Fibroblast of pulmonary artery (primary cell): ENCODE results near the gene NXPH3.
A peak's percentile ranks its signal among the peaks of the same experiment; 100 is the strongest.
"Not testable (repeated sequence)": the region's sequence is repeated elsewhere in the genome, so short reads cannot be mapped to it uniquely, and the experiment has no call there.

ENCODE experiments used
- DNase-seq: peaks from one replicate; pipeline ENCODE4 v3.0.0-alpha.2; 2010; ENCODE audit warnings: low read depth
- H3K4me3 ChIP-seq: replicated peaks from 2 replicates; pipeline ENCODE4 v1.5.1; 2011; ENCODE audit warnings: low read depth, mild to moderate bottlenecking, control low read depth, low read length, moderate library complexity
- TF ChIP-seq, protein P1 (sequence below): IDR thresholded peaks from 2 replicates; pipeline ENCODE4 v1.5.1; 2011; ENCODE audit warnings: mild to moderate bottlenecking, control low read depth, low read length, inconsistent platforms; ENCODE audit errors: missing control alignments

Gene NXPH3

DNA sequence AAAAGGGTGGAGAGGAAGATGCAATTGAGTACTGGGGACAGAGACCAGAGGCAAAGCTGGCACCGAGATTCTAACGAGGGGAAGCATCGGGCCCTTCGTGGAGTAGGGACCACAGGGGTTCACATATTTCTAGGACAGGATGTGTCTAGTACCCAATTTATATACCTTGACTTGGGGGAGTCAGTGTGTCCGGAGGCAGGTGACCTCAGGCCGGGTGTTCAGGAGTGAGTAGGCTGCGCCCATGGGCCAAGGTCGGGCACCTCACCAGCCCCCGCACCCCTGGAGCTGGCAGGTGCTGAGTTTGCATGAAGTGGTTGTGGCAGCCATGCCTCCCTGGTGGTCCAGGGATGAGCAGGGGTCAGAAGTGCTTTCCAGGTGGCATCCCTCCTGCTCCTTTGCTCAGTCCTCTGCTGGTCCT, 8.6 kb upstream of the NXPH3 start:
- TF ChIP-seq, protein P1, sequence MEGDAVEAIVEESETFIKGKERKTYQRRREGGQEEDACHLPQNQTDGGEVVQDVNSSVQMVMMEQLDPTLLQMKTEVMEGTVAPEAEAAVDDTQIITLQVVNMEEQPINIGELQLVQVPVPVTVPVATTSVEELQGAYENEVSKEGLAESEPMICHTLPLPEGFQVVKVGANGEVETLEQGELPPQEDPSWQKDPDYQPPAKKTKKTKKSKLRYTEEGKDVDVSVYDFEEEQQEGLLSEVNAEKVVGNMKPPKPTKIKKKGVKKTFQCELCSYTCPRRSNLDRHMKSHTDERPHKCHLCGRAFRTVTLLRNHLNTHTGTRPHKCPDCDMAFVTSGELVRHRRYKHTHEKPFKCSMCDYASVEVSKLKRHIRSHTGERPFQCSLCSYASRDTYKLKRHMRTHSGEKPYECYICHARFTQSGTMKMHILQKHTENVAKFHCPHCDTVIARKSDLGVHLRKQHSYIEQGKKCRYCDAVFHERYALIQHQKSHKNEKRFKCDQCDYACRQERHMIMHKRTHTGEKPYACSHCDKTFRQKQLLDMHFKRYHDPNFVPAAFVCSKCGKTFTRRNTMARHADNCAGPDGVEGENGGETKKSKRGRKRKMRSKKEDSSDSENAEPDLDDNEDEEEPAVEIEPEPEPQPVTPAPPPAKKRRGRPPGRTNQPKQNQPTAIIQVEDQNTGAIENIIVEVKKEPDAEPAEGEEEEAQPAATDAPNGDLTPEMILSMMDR, result no peak
- DNase-seq, result no peak
- no peak overlapping the region for H3K4me3 ChIP-seq

DNA sequence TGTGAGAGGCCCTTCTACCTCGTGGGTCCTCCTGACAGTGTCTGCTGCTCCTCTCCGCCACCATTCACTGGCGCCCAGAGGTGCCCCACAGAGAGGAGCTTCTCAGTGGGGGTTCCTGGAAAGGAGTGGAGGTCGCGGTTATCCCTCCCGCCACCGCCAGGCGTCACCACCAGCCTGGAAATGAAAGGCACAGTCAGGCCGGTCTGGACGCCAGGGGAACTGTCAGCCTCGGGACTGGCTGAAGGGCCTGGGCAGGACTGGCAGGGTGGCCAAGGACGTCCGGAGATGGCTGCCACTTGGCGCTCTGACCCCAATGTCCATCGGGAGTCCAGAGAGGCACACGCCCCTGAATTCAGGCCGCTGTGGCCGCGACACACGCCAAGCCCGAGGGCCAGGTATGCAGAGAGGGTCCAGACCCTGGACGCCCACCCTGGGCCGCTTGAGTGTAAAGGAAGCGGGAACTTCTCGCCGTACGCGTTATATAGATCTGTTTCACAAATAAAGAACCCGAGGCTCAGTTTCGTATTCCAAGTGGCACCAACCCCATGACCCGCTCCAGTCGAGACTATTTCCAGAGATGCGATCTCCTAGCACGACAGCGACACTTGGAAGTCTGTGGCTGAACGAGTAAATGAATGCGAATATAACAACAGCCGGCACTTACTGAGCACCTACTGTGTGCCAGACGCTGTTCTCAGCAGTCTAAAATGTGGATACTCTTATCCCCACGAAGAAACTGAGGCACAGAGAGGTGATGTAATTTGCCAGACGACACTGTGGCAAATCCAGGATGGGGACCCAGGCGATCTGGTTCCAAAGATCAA, 7.6 kb upstream of the NXPH3 start:
- TF ChIP-seq, protein P1, result peak; percentile 82
- H3K4me3 ChIP-seq, result peak overlapping the region; percentile 46
- DNase-seq, result peak; percentile 82

DNA sequence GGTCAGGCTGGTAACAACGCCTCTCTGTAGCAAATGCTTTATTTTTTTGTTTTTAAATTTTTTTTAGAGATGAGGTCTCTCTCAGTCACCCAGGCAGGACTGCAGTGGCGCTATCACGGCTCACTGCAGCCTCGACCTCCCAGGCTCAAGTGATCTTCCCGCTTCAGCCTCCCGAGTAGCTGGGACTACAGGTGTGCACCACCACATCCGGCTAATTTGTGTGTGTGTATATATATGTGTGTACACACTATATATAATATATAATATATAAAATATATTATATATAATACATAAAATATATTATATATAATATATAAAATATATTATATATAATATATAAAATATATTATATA, 7.0 kb upstream of the NXPH3 start:
- DNase-seq, H3K4me3 ChIP-seq: not testable (repeated sequence)

DNA sequence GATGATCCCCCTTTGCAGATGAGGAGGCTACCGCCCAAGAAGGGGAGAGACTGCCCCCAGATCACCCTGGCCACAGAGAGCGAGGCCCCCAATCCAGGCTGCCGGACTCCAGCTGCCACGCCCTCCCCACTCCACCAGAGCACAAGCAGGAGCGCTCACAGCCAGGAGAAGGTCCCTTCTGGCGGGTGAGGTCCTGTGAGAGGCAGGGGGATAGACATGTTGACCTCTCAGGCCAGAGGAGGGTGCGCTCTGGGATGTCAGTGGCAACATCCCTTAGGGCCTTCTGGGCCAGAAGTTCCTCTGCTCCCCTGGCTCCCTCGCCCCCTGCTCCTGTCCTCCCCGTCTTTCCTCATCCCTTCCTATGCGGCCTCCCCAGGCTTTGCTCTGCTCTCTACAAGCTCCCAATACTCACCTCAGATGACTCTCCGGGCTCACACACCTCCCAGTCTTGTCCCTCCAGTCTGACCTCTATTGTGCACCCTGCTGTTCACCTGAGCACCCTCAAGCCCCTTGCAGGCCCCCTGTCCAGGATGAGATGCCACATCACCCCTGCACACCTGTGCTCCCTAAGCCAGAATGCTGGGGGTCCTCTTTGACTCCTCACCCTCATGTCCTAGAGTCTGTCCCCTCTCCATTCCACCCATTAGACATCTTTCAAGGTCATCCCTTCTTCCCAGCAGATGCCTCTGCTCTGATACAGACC, 5.0 kb upstream of the NXPH3 start:
- TF ChIP-seq, protein P1, result no peak
- DNase-seq, result no peak
- no peak overlapping the region for H3K4me3 ChIP-seq

DNA sequence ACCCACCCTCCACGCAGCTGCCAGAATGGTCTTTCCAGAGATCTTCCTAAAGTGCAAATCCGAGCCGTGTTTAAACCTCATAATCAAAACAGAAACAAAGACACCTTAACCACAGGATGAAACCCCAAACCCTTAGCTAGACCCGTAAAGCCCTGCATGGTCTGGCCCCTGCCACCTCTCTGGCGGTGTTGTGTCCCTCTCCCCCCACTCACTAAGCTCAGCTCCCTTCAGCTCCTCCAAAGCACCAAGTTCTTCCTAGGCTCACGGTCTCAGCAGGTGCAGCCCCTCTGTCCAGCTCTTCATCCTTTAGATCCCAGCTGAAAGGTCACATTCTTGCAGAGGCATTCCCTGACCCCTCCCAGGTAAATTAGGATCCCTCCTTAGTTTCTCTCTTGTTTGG, 4.4 kb upstream of the NXPH3 start:
- no peak for DNase-seq
- TF ChIP-seq, protein P1, result no peak
- H3K4me3 ChIP-seq, result no peak overlapping the region

DNA sequence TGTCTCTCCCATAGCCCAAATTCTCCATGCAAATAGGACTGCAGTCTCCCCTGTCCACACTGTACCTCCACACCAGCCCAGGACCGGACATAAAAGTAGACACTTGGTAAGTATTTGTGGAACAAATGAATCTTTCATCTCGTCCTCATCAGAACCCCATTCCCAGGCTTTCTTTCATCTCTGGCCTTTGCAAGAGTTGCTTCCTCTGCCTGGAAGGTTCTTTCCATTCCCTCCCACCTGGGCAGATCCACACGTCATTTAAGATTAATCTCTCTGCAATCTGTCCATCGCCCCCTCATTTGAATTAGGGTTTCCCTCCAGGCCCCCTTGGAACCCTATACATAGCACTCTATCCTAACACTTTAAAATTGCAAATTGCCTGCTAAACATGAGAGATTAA, 3.9 kb upstream of the NXPH3 start:
- DNase-seq, result no peak

DNA sequence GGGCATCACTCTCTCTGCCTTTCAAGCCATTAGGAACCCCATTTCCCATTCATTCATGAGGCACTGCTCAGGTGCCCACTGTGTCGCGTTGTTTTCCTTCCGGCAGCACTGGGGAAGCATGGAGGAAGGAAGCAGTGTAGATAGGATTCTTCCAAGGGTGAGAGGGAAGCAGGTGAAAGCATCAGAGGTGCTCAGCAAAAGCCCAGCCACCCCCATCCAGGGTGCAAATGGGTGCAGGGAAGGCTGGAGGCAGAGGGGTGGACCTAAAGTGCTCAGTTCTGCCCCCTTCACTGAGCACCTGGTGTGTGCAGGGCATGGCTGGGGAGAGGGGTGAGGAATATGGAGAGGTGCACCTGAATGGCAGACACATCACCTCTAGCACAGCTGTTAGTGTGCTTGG, 3.4 kb upstream of the NXPH3 start:
- DNase-seq, result no peak
- TF ChIP-seq, protein P1, result no peak
- H3K4me3 ChIP-seq, result no peak overlapping the region

More for the DNA sequence above, 3.9 kb upstream of the NXPH3 start:
- TF ChIP-seq, protein P1, result no peak
- no peak overlapping the region for H3K4me3 ChIP-seq
